CD4-positive, CD25-positive, alpha-beta regulatory T cell (primary cell): ENCODE data around the gene CBY3. TPM values are rescaled to one million over a fixed set of nuclear protein-coding genes. Genes with fewer than 3 reads are reported as not detected.
A peak's percentile ranks its signal among the peaks of the same experiment; 100 is the strongest.
"Not testable (repeated sequence)": the region's sequence is repeated elsewhere in the genome, so short reads cannot be mapped to it uniquely, and the experiment has no call there.

Experiments
- ATAC-seq, 2 donors: fragments of 150-1000 bp; cut with Tn5 transposase; one replicate each; pipeline ENCODE4 v1.10.0; 2021; ENCODE audit warnings: low read depth in 2 of 2, moderate number of reproducible peaks in 2 of 2, moderate library complexity in 1 of 2
- DNase-seq, 3 donors: peaks; one replicate each; pipeline versions ENCODE4 v3.0.0 to v3.0.0-alpha.2; 2012 to 2022; ENCODE audit warnings: mixed read lengths in 1 of 3
- H3K27ac ChIP-seq: one replicate; pipeline ENCODE4 v1.7.0; 2013; ENCODE audit warnings: mild to moderate bottlenecking, low read length; ENCODE audit not compliant: insufficient read depth, poor library complexity, severe bottlenecking
- H3K27me3 ChIP-seq: one replicate; pipeline ENCODE4 v1.7.0; 2013; ENCODE audit warnings: low read length; ENCODE audit not compliant: control insufficient read depth, insufficient read depth
- H3K36me3 ChIP-seq: one replicate; pipeline ENCODE4 v1.7.0; 2013; ENCODE audit warnings: mild to moderate bottlenecking, low read length, moderate library complexity; ENCODE audit not compliant: control insufficient read depth, insufficient read depth
- H3K4me1 ChIP-seq: 2 replicates; pipeline ENCODE4 v1.7.0; 2013; ENCODE audit warnings: mild to moderate bottlenecking, low read length; ENCODE audit not compliant: insufficient read depth, control insufficient read depth, poor library complexity, severe bottlenecking
- H3K4me3 ChIP-seq: one replicate; pipeline ENCODE4 v1.7.0; 2013; ENCODE audit warnings: low read depth, mild to moderate bottlenecking, low read length, moderate library complexity
- H3K9me3 ChIP-seq, 2 experiments: 1 replicate in 1 of 2; 2 replicates in 1 of 2; pipeline ENCODE4 v1.7.0; 2013; ENCODE audit warnings: low read length in 2 of 2, mild to moderate bottlenecking in 1 of 2, moderate library complexity in 1 of 2; ENCODE audit not compliant: control insufficient read depth in 2 of 2
- H3K27ac Mint-ChIP-seq, 3 donors: one replicate each; pipeline ENCODE4 v1.8.0; 2020 to 2022; ENCODE audit warnings: mild to moderate bottlenecking in 3 of 3, mixed read lengths in 3 of 3, moderate library complexity in 2 of 3
- H3K27me3 Mint-ChIP-seq: one replicate; pipeline ENCODE4 v1.8.0; 2022; ENCODE audit warnings: mild to moderate bottlenecking, mixed read lengths
- H3K36me3 Mint-ChIP-seq: one replicate; pipeline ENCODE4 v1.8.0; 2020; ENCODE audit warnings: mixed read lengths
- H3K4me1 Mint-ChIP-seq, 4 donors: one replicate each; pipeline ENCODE4 v1.8.0; 2020 to 2022; ENCODE audit warnings: mixed read lengths in 4 of 4, mild to moderate bottlenecking in 1 of 4
- H3K4me3 Mint-ChIP-seq, 4 donors: one replicate each; pipeline ENCODE4 v1.8.0; 2020 to 2022; ENCODE audit warnings: mild to moderate bottlenecking in 4 of 4, mixed read lengths in 4 of 4, moderate library complexity in 3 of 4
- H3K9me3 Mint-ChIP-seq, 7 donors: one replicate each; pipeline ENCODE4 v1.8.0; 2020 to 2022; ENCODE audit warnings: mixed read lengths in 7 of 7, mild to moderate bottlenecking in 3 of 7, moderate library complexity in 2 of 7
- polyA plus RNA-seq, 4 donors: library from polyadenylated mRNA; unstranded; fragments of 300-500 nt; fragmentation: Illumina TruSeq; gene quantifications; one replicate each; pipeline ENCODE4 v1.2.3, GENCODE V29; 2021
- total RNA-seq: library from RNA; stranded (reverse); gene quantifications from one replicate; pipeline ENCODE4 v1.2.3, GENCODE V29; 2022

The CBY3 gene
- total and polyA plus RNA-seq, 5 donors from 2014 or later: 0.70 TPM; not detected in 4

DNA sequence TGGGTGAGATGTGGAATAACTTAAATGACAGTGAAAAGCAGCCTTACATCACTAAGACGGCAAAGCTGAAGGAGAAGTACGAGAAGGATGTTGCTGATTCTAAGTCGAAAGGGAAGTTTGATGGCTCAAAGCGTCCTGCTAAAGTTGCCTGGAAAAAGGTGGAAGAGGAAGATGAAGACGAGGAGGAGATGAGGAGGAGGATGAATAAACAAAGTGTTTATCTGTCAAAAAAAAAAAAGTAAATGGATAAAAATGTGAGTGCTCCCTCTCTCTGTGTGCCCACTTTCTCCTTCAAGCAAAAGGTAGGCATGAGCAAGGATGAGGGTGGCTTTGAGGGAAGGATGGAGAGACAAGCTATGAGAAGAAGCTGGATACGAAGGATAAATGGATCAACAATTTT, 13.7 kb upstream of the CBY3 start:
- peaks cover 4% of the 10 kb centered on the region for H3K36me3 Mint-ChIP-seq
- H3K27ac ChIP-seq: no peak overlapping the region
- no peaks in the 10 kb centered on the region for H3K9me3 Mint-ChIP-seq
- H3K27me3 ChIP-seq: no peaks in the 10 kb centered on the region
- H3K27me3 Mint-ChIP-seq: peaks cover 5% of the 10 kb centered on the region
- H3K4me3 ChIP-seq: no peak overlapping the region
- H3K4me1 Mint-ChIP-seq: peaks cover 10 to 29% (median 18%) of the 10 kb centered on the region in 4 donors
- H3K27ac Mint-ChIP-seq: no peak overlapping the region
- H3K9me3 ChIP-seq: no peaks in the 10 kb centered on the region
- DNase-seq (no peak), ATAC-seq (no peak)
- peaks cover 22% of the 10 kb centered on the region for H3K4me1 ChIP-seq
- H3K4me3 Mint-ChIP-seq: peak overlapping the region in 2 of 4 donors; percentile 48 to 79
- H3K36me3 ChIP-seq: no peaks in the 10 kb centered on the region

DNA sequence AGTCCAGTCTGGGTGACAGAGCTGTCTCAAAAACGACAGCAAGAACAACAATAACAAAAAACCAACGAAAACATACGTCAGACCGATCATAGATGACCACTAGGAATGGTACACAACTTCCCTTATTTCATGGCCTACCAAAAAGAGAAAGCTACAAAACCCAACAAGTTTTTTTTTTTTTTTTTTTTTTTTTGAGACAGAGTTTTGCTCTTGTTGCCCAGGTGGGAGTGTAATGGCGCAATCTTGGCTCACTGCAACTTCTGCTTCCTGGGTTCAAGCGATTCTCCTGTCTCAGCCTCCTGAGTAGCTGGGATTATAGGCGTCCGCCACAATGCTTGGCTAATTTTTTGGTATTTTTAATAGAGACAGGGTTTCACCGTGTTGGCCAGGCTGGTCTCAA, 8.4 kb upstream of the CBY3 start:
- H3K27me3 ChIP-seq, H3K4me3 ChIP-seq, H3K9me3 Mint-ChIP-seq, H3K27ac Mint-ChIP-seq, H3K4me3 Mint-ChIP-seq, ATAC-seq, H3K27me3 Mint-ChIP-seq, H3K4me1 ChIP-seq, DNase-seq, H3K36me3 ChIP-seq, H3K27ac ChIP-seq, H3K9me3 ChIP-seq, H3K36me3 Mint-ChIP-seq, H3K4me1 Mint-ChIP-seq: not testable (repeated sequence)

DNA sequence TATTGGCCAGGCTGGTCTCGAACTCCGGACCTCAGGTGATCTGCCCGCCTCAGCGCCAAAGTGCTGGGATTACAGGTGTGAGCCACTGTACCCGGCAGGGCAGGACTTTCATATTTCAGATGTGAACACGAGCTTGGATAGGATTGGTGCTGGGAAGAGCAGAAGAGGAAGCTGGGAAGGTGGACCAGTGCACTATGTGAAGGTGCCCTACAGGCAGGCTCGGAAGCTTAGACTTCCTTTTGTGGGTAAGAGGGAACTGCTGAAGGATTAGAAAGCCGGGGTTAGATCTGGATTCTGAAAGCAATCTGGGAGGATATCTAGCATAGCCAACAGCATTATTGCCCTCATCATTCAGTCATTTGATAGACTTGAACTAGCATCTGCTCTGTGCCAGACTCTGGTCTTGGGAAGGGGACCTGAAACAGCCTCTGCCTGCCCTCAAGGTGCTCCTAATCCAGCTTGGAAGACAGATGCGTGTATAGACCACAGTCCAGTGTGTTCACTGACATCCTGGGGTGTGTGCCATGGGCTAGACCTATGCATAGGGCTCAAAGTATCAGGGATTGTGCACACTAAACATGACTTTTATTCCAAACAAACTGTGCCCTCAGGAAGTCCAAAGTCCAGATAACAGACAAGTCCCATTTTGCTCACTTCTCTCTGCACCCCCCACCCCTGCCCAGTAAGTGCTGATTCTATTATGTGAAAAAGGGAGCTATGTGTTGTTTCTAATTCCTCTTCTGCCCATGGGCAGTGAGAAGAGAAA, 637 bp downstream of the CBY3 start:
- H3K4me3 Mint-ChIP-seq: peak overlapping the region; percentile 76 to 94 (median 82)
- H3K27me3 Mint-ChIP-seq: no peaks in the 10 kb centered on the region
- Histone ChIP-seq H3K9me3 (no peaks in the 10 kb centered on the region), H3K4me1 (peaks cover 22% of the 10 kb centered on the region), H3K27ac (no peak overlapping the region), H3K27me3 (no peaks in the 10 kb centered on the region), H3K4me3 (no peak overlapping the region), H3K36me3 (no peaks in the 10 kb centered on the region)
- H3K4me1 Mint-ChIP-seq: peaks cover 7 to 48% (median 29%) of the 10 kb centered on the region in 4 donors
- peak overlapping the region in 1 of 3 donors; percentile 86 for H3K27ac Mint-ChIP-seq
- no peaks in the 10 kb centered on the region for H3K36me3 Mint-ChIP-seq
- DNase-seq: no peak
- ATAC-seq: no peak
- H3K9me3 Mint-ChIP-seq: no peaks in the 10 kb centered on the region

DNA sequence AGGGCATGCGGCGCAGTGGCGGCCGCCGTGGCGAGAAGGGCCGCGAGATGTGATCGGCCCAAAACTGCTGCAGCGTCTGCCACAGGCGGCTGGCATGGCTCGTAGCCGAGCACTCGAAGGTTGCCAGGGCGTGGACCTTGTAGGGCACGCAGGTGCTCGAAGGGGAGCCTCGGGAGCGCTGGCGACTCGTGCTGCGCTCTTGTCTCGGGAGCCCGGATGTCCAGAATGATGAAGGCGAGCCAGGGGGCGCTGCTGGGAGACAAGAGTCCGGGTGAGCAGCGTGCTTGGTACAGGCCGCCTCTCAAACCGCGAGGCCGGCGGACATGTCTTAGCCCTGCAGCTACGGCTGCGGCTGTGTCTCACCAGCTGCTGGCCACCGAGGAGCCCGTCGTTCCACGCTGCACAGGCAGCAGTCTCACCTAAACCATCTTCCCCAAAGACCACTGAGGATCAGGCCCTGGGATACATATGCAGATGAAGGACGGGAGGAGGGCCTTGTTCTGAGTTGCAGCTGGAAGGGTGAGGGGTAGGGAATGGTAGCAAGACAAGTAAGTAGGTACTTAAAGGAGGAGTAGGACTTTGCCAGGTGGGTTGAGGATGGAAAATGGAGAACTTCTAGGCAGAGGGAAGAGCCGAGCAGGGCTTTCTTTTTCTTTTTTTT, 1.7 kb downstream of the CBY3 start:
- peak overlapping the region; percentile 95 to 100 (median 96) for H3K4me3 Mint-ChIP-seq
- Histone ChIP-seq H3K36me3 (no peaks in the 10 kb centered on the region), H3K27ac (peak overlapping the region; percentile 83), H3K27me3 (no peaks in the 10 kb centered on the region), H3K9me3 (no peaks in the 10 kb centered on the region), H3K4me3 (peak overlapping the region; percentile 79), H3K4me1 (peaks cover 22% of the 10 kb centered on the region)
- no peaks in the 10 kb centered on the region for H3K27me3 Mint-ChIP-seq
- no peaks in the 10 kb centered on the region for H3K36me3 Mint-ChIP-seq
- H3K4me1 Mint-ChIP-seq: peaks cover 7 to 48% (median 29%) of the 10 kb centered on the region in 4 donors
- ATAC-seq (peak; percentile 38 to 47), DNase-seq (peak; percentile 56 to 79 (median 63))
- no peaks in the 10 kb centered on the region for H3K9me3 Mint-ChIP-seq
- H3K27ac Mint-ChIP-seq: peak overlapping the region; percentile 33 to 94 (median 90)

DNA sequence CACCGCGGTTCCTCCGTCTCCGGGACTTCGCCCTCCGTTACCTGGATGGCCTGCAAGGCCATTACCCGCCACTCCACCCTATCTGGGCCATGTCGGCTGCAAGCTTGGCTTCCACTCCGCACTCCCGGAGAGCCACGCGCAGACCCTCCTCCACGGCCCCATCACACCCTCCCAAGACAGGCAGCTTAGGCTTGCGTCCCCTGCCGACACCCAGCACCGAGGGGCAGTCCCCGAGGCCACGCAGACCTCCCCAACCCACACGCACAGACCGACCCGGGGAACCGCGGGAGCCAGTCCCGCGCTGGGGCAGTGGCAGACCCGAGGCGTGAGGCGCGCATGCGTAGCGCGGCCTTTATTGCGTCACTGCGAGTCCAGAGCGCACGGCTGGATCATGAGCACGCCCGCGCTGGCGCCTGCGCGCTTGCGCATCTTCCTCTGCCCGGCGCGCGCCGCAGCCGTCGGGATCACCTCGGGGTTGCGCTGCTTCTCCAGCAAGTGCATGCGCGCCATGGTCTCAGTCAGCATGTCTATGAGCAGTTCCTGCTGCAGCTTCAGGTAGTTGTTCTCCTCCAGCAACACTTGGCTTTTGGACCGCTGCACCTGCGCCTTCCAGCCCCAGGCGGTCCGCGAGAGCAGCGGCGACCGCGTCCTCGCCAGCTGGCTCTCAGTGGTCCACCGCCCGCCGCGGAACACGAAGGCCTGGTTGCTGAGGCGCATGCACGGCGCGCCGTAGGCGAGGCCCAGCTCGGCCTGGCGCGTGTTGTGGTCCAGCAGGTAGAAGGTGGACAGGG, 2.4 kb downstream of the CBY3 start:
- no peaks in the 10 kb centered on the region for H3K9me3 Mint-ChIP-seq
- Histone ChIP-seq H3K4me3 (peak overlapping the region; percentile 79), H3K27me3 (no peaks in the 10 kb centered on the region), H3K9me3 (no peaks in the 10 kb centered on the region), H3K4me1 (peaks cover 22% of the 10 kb centered on the region), H3K36me3 (no peaks in the 10 kb centered on the region), H3K27ac (peak overlapping the region; percentile 83)
- peaks cover 7 to 44% (median 25%) of the 10 kb centered on the region in 4 donors for H3K4me1 Mint-ChIP-seq
- H3K4me3 Mint-ChIP-seq: peak overlapping the region; percentile 95 to 100 (median 96)
- peak; percentile 90 to 97 (median 92) for DNase-seq
- H3K27me3 Mint-ChIP-seq: no peaks in the 10 kb centered on the region
- ATAC-seq: peak; percentile 86
- H3K36me3 Mint-ChIP-seq: no peaks in the 10 kb centered on the region
- peak overlapping the region; percentile 94 to 99 (median 97) for H3K27ac Mint-ChIP-seq

DNA sequence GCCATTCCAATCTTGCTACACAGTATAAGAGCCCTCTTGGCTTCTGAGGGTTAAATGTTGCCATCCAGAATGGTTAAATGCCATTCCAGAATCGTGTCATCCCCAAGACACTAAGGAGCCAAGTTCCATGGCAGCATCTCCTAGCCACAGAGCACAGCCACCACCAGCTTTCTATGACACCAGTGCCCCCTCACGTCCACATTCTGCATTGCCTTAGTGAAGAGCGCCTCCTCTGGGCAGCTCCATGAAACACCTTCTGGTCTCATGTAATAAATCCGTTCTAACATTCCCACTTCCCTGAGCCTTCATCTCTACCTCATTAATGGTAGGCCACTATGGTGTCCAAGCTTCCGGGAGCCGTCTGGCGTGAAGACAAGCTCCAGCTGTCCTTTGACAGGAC, 12.4 kb downstream of the CBY3 start:
- H3K4me3 ChIP-seq: no peak overlapping the region
- no peaks in the 10 kb centered on the region for H3K36me3 ChIP-seq
- Mint-ChIP-seq H3K27me3 (no peaks in the 10 kb centered on the region), H3K36me3 (peaks cover 3% of the 10 kb centered on the region), H3K4me1 (peaks cover 0 to 3% (median 0%) of the 10 kb centered on the region in 4 donors), H3K4me3 (no peak overlapping the region), H3K9me3 (no peaks in the 10 kb centered on the region), H3K27ac (no peak overlapping the region)
- no peaks in the 10 kb centered on the region for H3K9me3 ChIP-seq
- ATAC-seq: peak; percentile 43 to 52
- DNase-seq: peak; percentile 24 to 63 (median 27)
- H3K27me3 ChIP-seq: no peaks in the 10 kb centered on the region
- H3K27ac ChIP-seq: no peak overlapping the region
- H3K4me1 ChIP-seq: no peaks in the 10 kb centered on the region

DNA sequence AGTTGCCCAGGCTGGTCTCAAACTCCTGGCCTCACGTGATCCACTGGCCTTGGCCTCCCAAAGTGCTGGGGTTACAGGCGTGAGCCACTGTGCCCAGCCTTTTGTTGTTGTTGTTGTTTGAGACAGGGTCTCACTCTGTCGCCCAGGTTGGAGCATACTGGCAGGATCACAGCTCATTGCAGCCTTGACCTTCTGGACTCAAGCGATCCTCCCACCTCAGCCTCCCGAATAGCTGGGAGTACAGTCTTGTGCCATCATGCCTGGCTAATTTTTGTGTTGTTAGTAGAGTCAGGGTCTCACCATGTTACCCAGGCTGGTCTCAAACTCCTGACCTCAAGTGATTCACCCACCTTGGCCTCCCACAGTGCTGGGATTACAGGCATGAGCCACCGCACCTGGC, 19.2 kb downstream of the CBY3 start:
- H3K27ac Mint-ChIP-seq, H3K36me3 Mint-ChIP-seq, ATAC-seq, DNase-seq, H3K27ac ChIP-seq, H3K27me3 Mint-ChIP-seq, H3K4me3 ChIP-seq, H3K27me3 ChIP-seq, H3K4me1 ChIP-seq, H3K9me3 Mint-ChIP-seq, H3K4me1 Mint-ChIP-seq, H3K36me3 ChIP-seq, H3K9me3 ChIP-seq: not testable (repeated sequence)
- peak overlapping the region in 1 of 4 donors; percentile 15 for H3K4me3 Mint-ChIP-seq
